Neural progenitor cell (in vitro differentiated cells): ENCODE measurements around the gene MGLL.

ENCODE experiments used
- EZH2 ChIP-seq: fragments of 200-600 bp; sonication (generic); IDR thresholded peaks from 2 replicates; pipeline ENCODE4 v1.6.1; 2017; ENCODE audit warnings: antibody characterized with exemption, mild to moderate bottlenecking, moderate library complexity
- EZH2phosphoT487 ChIP-seq: fragments of 200-600 bp; sonication (generic); IDR thresholded peaks from 2 replicates; pipeline ENCODE4 v1.6.1; 2017; ENCODE audit warnings: antibody characterized with exemption
- TF ChIP-seq, protein P1 (sequence below): fragments of 200-600 bp; sonication (generic); IDR thresholded peaks from 2 replicates; pipeline ENCODE4 v1.5.1; 2017; ENCODE audit warnings: antibody characterized with exemption, mild to moderate bottlenecking

DNA sequence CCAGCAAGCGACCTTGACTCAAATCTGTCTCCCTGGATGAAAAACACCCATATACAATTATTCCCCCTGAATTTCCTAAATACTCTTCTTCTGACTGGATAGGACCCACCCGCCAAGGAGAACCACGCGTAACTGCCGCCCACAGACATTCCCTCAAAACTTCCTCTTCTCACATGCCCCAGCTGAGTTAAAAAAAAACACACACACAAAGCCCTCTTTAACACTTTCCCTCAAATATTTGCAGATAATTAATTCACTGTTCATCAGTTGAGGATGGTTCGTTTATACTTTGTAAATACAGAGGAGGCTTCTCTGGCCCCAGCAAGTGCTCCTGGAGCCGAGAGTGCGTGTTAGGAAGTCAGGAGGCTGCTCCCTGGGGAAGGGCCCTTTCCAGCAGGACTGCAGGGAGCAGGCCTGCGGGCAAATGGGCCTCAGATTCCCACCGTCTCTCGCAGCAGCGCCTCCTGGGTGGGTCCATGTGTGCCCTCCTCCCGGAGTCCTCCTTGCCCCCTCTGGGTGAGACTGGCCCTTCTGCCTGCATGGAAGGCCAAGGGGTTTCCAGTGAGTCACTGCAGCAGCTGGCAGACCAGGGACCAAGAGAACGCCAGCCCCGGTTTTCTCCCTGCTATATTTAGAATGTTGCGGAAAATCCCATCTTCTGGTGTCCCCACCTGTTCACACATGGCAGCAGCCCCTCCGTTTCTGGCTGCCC, 46.8 kb downstream of the MGLL start:
- TF ChIP-seq EZH2 (no peak), EZH2phosphoT487 (no peak)
- TF ChIP-seq, protein P1, sequence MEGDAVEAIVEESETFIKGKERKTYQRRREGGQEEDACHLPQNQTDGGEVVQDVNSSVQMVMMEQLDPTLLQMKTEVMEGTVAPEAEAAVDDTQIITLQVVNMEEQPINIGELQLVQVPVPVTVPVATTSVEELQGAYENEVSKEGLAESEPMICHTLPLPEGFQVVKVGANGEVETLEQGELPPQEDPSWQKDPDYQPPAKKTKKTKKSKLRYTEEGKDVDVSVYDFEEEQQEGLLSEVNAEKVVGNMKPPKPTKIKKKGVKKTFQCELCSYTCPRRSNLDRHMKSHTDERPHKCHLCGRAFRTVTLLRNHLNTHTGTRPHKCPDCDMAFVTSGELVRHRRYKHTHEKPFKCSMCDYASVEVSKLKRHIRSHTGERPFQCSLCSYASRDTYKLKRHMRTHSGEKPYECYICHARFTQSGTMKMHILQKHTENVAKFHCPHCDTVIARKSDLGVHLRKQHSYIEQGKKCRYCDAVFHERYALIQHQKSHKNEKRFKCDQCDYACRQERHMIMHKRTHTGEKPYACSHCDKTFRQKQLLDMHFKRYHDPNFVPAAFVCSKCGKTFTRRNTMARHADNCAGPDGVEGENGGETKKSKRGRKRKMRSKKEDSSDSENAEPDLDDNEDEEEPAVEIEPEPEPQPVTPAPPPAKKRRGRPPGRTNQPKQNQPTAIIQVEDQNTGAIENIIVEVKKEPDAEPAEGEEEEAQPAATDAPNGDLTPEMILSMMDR: no peak
